GM12892 (cell line): ENCODE results near the gene WLS.

Source experiments
- DNase-seq: peaks from one replicate; pipeline ENCODE4 v3.0.0; 2011; ENCODE audit not compliant: insufficient read length
- FAIRE-seq: peaks from 2 replicates; lab custom pipeline; 2011; peaks lifted over from hg19 to GRCh38; lab: Jason Lieb, UNC
- POLR2A ChIP-seq: IDR thresholded peaks from 2 replicates; pipeline ENCODE4 v1.6.1; 2011; ENCODE audit warnings: low read depth, low read length, control low read depth
- POLR2AphosphoS5 ChIP-seq: IDR thresholded peaks from 2 replicates; pipeline ENCODE4 v1.6.1; 2011; ENCODE audit warnings: low read depth, low read length, control low read depth
- TAF1 ChIP-seq: IDR thresholded peaks from 2 replicates; pipeline ENCODE4 v1.6.1; 2011; ENCODE audit warnings: low read depth, mild to moderate bottlenecking, control low read depth, low read length, borderline replicate concordance

Gene WLS

DNA sequence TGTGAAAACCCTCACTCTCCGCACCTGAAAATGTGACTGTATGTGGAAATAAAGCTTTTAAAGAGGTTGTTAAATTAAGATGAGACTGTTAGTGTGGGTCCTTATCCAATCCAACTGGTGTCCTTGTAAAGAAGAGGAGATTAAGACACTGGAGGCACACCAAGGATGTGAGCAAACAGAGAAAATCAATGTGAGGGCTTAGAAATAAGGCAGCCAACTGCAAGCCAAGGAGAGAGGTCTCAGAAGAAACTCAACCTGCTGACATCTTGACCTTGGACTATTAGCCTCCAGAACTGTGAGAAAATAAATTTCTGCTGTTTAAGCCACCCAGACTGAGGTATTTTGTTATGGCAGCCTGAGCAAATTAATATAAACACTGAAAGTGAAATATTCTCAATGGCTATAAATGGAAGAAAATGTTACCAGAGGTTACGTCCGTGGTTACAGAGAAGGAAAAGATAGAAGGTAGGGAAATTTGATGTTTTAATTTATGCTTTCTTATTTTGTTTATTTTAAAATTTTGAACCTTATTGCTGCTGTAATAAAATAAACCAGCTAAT is 22.4 kb upstream of the WLS start:
- no peak for TF ChIP-seq TAF1
- no peak for TF ChIP-seq POLR2A
- TF ChIP-seq POLR2AphosphoS5: no peak
- no peak for DNase-seq
- no peak for FAIRE-seq

DNA sequence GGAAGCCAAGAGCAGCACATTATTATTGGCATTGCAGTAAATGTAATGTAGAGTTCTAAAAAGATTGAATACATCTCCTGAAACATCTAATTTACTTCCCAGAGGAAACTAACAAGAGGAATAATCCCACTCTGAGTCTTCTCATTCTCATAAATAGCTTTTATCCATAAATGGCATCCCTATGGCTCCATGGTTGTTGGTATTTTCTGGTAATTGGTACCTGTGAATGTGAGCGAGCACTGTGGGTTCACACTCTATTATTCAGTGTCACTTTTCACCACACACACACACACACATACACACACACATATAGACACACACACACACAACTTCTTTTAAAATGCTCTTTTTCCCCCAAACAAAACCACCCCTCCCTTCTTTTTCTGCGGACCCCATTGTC is 4.7 kb upstream of the WLS start:
- TF ChIP-seq TAF1 (no peak), POLR2A (no peak), POLR2AphosphoS5 (no peak)
- DNase-seq: no peak
- no peak for FAIRE-seq

DNA sequence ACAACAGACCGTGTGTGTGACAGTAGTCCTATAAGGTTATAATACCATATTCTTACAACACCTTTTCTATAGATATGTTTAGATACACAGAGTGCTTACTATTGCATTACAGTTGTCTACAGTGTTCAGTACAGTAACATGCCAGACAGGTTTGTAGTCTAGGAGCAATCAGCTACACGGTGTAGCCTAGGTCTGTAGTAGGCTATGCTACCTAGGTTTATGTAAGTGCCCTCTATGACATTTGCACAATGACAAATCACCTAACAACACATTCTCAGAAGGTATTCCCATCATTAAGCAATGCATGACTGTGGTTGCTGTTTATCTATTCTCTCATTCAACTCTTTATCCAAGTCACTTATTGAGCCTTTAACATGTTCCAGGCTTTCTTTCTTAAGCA is 1.8 kb upstream of the WLS start:
- no peak for FAIRE-seq
- TF ChIP-seq POLR2AphosphoS5 (no peak), POLR2A (no peak), TAF1 (no peak)
- no peak for DNase-seq

DNA sequence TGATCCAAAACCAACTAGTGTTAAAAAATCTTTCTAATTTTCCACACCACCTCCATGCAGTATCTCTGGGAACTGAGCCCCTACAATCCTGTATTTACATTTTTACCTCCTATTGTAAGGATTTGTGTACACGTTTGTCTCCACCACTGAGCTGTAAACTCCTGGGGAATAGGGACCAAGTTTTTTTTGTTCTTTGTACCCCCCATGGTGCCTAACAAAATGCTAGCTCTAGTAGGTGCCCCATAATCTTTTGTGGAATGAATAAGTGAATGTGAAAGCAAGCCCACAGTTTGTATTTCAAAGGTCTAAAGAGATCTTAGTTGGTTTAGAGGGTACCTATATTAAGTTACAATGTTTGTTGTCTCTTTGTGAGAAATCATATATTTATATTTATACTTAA is 879 bp upstream of the WLS start:
- no peak for FAIRE-seq
- no peak for TF ChIP-seq TAF1
- no peak for TF ChIP-seq POLR2A
- no peak for TF ChIP-seq POLR2AphosphoS5
- DNase-seq: no peak

DNA sequence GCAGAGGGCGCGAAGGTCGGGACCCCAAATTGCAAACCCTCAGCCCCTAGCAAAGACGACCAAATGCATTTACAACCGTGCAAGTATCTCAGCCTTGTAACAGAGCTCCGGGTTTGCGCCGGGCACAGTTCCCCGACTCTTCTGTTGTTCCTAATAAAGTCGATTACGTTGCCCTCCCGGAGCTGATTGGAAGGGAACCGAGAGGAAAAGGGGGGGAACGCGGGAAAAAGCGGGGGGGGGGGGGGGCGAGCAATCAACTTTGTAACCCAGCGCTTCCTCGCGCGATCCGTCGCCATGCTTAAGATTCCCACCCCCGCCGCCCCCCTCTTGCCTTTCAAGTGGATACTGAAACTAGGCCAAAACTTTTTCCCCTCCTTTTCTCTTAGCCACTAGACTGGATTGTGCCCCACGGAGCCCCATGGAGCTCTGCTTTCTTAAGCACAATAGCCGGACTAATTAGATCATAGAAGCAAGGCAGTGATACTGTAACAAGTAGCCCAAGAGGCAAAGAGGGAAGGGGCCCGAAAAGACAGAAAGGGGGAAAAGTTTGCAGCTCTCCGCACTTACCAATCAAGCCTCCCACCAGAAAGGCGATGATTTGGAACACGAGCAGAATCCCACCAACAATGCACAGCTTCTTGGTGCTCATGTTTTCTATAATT is 565 bp downstream of the WLS start:
- TF ChIP-seq POLR2A: no peak
- TF ChIP-seq TAF1: no peak
- no peak for TF ChIP-seq POLR2AphosphoS5
- DNase-seq (no peak), FAIRE-seq (no peak)

DNA sequence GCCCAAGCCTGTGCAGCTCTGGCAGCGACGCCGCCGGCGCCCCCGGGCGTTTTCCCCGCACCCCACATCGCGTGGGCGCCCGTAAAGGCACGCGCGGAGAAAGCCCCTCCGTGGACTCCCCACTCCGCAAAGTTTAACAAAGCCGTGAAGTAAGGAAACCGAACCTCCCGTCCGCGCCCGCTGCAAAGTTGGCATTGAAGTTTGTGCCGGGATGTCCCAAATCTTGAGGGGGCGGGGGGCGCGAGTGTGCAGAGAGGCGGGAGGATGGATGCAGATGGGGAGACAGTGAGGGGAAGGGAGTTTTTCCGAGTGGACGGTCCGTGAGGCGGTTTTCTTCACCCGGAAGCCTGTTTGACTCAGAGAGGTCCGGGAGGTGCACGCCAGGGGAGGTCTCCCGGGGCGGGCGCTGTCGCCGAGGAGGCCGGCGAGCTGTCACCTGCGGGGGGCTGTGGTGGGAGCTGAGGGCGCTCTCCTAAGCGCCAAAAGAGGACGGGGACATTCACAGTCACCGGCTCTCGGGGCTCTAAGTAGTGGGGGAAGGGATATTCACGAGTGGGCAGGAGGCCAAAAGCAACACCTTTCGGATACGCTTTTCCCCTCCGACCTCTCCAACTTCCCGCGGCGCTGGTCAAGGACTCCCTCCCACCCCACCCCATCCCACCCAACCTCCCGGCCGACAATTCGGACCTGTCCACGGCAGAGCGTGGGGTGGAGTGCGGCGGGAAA is 1.3 kb downstream of the WLS start:
- FAIRE-seq: no peak
- TF ChIP-seq POLR2AphosphoS5 (no peak), TAF1 (no peak), POLR2A (no peak)
- no peak for DNase-seq

DNA sequence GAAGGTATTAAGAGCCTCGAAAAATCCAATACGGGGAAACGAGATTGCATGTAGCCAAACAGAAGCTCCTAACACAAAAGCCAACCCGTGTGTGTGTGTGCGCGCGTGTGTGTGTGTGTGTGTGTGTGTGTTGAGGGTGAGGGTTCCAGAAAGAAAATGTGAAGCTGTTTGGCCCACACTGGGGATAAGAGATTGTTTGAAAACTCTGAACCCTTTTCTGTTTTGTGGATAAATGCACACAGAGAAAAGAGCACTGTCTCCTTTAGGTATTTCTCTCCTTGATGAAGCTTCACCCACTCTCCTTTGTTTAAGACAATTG is 1.9 kb downstream of the WLS start:
- TF ChIP-seq POLR2A: no peak
- no peak for TF ChIP-seq TAF1
- no peak for TF ChIP-seq POLR2AphosphoS5
- no peak for DNase-seq
- no peak for FAIRE-seq

DNA sequence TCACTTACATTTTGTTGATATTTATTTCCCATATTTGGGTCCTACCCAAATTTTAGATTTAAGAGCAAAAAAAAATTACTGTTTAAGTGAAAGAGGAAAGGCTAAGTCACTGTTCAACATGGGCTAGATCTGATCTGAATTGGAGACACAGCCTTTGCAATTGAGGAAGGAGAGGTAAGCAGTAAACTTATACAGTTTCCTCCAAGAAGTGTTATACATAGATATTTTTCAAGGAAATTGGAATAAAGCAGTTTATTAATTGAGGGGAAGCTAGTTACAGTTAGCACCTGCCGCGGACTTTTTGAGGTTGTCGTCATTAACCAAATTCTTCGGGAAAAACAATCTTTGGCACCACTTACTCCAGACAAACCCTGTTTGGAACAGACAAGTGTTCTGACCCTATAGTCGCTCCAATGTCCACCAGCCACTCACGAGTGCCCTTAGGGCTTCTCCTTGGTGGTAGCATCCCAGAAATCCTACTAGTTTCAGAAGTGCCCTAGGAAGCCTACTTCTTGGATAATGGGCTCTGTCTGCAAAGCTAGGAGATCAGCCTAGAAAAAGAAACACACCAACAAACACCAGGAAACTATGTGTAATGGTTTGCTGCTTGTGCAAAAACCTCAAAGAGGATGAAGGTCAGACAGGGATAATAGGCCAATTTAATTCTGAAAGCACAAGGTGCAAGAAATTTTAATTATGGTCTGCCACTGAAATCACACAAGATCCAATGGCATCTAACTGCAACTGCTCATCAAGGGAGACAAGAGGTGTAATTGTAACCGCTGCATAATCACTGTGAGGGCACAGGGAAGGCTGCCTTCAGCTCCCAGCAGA is 2.5 kb downstream of the WLS start:
- no peak for DNase-seq
- TF ChIP-seq POLR2A: no peak
- no peak for TF ChIP-seq POLR2AphosphoS5
- no peak for TF ChIP-seq TAF1
- no peak for FAIRE-seq

DNA sequence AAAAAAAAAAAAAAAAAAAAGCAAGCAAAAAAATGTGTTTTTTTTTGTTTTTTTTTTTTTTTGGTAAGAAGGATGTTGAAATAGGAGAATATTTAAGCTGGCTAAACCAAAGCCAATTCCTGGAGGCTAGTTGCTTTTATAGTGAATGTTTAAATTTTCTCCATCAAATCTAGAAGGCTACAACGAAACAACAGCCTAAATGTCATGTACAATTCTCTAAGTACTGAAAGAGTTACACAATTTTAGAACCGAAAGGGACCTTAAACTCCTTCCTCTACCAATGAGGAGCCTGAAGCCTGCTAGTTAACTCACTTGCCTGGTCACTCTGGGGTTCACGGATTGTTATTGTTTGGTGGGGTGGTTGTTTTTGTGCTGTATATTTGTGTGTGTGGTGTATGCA is 3.5 kb downstream of the WLS start:
- FAIRE-seq (no peak), DNase-seq (no peak)
- no peak for TF ChIP-seq POLR2AphosphoS5
- TF ChIP-seq TAF1: no peak
- TF ChIP-seq POLR2A: no peak

DNA sequence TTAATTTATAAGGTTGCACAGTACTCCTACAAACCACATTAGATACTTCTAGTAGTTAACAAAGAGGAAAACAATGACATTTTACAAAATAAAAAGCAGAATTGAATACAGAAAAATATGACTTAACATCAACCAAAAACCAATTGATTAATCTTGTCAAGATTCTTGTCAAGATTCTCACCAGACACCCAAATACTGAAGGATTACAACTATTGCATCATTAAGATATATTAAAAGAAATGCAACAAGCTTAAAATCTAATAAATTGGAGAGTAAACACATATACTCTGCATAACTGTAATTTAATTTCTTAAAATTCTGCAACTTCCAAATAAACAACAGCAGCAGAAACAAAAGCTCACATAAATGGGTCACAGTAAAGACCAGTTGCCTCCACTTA is 4.7 kb downstream of the WLS start:
- DNase-seq (no peak), FAIRE-seq (no peak)
- TF ChIP-seq POLR2AphosphoS5 (no peak), TAF1 (no peak), POLR2A (no peak)

DNA sequence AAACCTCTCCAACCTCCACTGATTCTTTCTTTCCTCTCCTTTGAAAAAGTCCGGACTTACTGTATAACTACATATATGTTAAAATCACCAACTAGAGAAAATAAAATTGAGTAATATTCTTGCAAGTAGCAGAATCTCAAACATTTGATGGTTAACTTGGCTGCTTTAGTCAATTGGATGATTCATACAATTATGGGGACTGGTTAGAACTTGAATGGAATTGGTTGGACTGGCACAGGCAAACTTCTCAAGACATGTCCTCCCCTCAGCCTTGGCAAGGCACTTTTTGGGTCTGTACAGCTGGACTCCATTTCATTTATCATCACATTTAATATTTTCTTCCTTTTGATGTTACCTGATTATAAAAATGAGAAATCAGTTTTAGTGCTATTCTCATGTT is 6.5 kb downstream of the WLS start:
- FAIRE-seq (no peak), DNase-seq (no peak)
- TF ChIP-seq POLR2AphosphoS5: no peak
- TF ChIP-seq POLR2A: no peak
- TF ChIP-seq TAF1: no peak

DNA sequence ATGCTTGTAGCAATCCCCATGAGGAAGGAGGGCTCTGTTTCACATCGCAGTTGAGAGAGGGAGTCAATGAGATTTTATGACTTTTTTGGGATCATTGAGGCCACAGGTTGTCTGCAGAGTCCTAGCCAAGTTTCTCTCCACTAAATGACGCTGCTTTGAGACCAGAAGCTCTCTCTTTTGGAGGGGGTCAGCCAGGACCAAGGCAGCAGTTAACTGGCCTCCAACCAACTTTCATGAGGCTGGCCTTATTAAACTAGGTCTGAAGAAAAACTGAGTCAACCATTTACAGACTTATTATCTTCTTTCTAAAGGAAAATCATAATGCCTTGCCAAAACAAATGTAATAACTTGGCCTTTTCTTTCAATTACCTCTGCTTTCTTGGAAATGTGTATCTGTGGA is 8.6 kb downstream of the WLS start:
- FAIRE-seq (no peak), DNase-seq (no peak)
- TF ChIP-seq POLR2AphosphoS5 (no peak), POLR2A (no peak), TAF1 (no peak)
